KOPT-K1 (cell line): ENCODE measurements around the gene FTCD.
"Not testable (repeated sequence)": the region's sequence is repeated elsewhere in the genome, so short reads cannot be mapped to it uniquely, and the experiment has no call there.

Experiments used
- H3K27ac ChIP-seq: fragments of 200-600 bp; sonication (generic); 2 replicates; pipeline ENCODE4 v1.5.1; 2016; ENCODE audit warnings: antibody characterized with exemption, mild to moderate bottlenecking, low read depth, low read length; ENCODE audit not compliant: poor library complexity, severe bottlenecking
- H3K36me3 ChIP-seq: fragments of 200-600 bp; sonication (generic); 2 replicates; pipeline ENCODE4 v1.5.1; 2017; ENCODE audit warnings: antibody characterized with exemption, mild to moderate bottlenecking, low read length, moderate library complexity; ENCODE audit not compliant: insufficient read depth
- H3K9me3 ChIP-seq: fragments of 200-600 bp; sonication (generic); 2 replicates; pipeline ENCODE4 v1.5.1; 2017; ENCODE audit warnings: antibody characterized with exemption, low read length, mild to moderate bottlenecking; ENCODE audit not compliant: insufficient read depth, poor library complexity, severe bottlenecking

Gene FTCD

GRCh38 chr21:46145159-46145839, 10.1 kb downstream of the FTCD start:
- H3K36me3 ChIP-seq: no peaks in the 10 kb centered on the region
- H3K9me3 ChIP-seq: no peaks in the 10 kb centered on the region
- H3K27ac ChIP-seq: no peak overlapping the region

- H3K27ac ChIP-seq: no peak overlapping the region
These were observed 10.8 kb downstream of the FTCD start for GRCh38 chr21:46144464-46145070.

GRCh38 chr21:46142582-46143473, 12.6 kb downstream of the FTCD start:
- Histone ChIP-seq H3K36me3 (no peaks in the 10 kb centered on the region), H3K27ac (no peak overlapping the region)

More at GRCh38 chr21:46144464-46145070, 10.8 kb downstream of the FTCD start:
- H3K9me3 ChIP-seq: no peaks in the 10 kb centered on the region
- no peaks in the 10 kb centered on the region for H3K36me3 ChIP-seq

GRCh38 chr21:46141767-46142581, 13.4 kb downstream of the FTCD start:
- Histone ChIP-seq H3K9me3 (no peaks in the 10 kb centered on the region), H3K27ac (no peak overlapping the region), H3K36me3 (no peaks in the 10 kb centered on the region)

More at GRCh38 chr21:46142582-46143473, 12.6 kb downstream of the FTCD start:
- no peaks in the 10 kb centered on the region for H3K9me3 ChIP-seq

GRCh38 chr21:46140352-46141003, 14.9 kb downstream of the FTCD start:
- not testable (repeated sequence) for H3K9me3 ChIP-seq, H3K27ac ChIP-seq, H3K36me3 ChIP-seq

GRCh38 chr21:46139686-46140085, 15.7 kb downstream of the FTCD start:
- Histone ChIP-seq H3K9me3 (no peaks in the 10 kb centered on the region), H3K36me3 (no peaks in the 10 kb centered on the region), H3K27ac (no peak overlapping the region)

GRCh38 chr21:46138383-46138970, 16.9 kb downstream of the FTCD start:
- H3K27ac ChIP-seq: no peak overlapping the region
- no peaks in the 10 kb centered on the region for H3K36me3 ChIP-seq
- H3K9me3 ChIP-seq: no peaks in the 10 kb centered on the region

GRCh38 chr21:46137908-46138307, 17.5 kb downstream of the FTCD start:
- no peak overlapping the region for H3K27ac ChIP-seq
- no peaks in the 10 kb centered on the region for H3K9me3 ChIP-seq
- H3K36me3 ChIP-seq: no peaks in the 10 kb centered on the region

- Histone ChIP-seq H3K27ac (no peak overlapping the region), H3K9me3 (no peaks in the 10 kb centered on the region)
These were observed 18.5 kb downstream of the FTCD start for GRCh38 chr21:46136739-46137349.

GRCh38 chr21:46135782-46136395, 19.5 kb downstream of the FTCD start:
- H3K9me3 ChIP-seq: no peaks in the 10 kb centered on the region
- no peak overlapping the region for H3K27ac ChIP-seq
- no peaks in the 10 kb centered on the region for H3K36me3 ChIP-seq

More at GRCh38 chr21:46136739-46137349, 18.5 kb downstream of the FTCD start:
- H3K36me3 ChIP-seq: no peaks in the 10 kb centered on the region

- no peaks in the 10 kb centered on the region for H3K36me3 ChIP-seq
These were observed 23.3 kb downstream of the FTCD start for GRCh38 chr21:46131838-46132651.

GRCh38 chr21:46131588-46131837, 23.9 kb downstream of the FTCD start:
- no peak overlapping the region for H3K27ac ChIP-seq
- H3K36me3 ChIP-seq: no peaks in the 10 kb centered on the region
- H3K9me3 ChIP-seq: no peaks in the 10 kb centered on the region

More at GRCh38 chr21:46131838-46132651, 23.3 kb downstream of the FTCD start:
- no peaks in the 10 kb centered on the region for H3K9me3 ChIP-seq
- no peak overlapping the region for H3K27ac ChIP-seq
